Progenitor cell of endocrine pancreas (in vitro differentiated cells): ENCODE results near the gene IFNAR1. TPM values are rescaled to one million over a fixed set of nuclear protein-coding genes. Genes with fewer than 3 reads are reported as not detected.
"Not testable (repeated sequence)": the region's sequence is repeated elsewhere in the genome, so short reads cannot be mapped to it uniquely, and the experiment has no call there.

Experiments used
- DNase-seq: peaks from one replicate; pipeline ENCODE4 v3.0.0; 2021; ENCODE audit warnings: low spot score; ENCODE audit not compliant: unreplicated experiment
- H3K27ac Mint-ChIP-seq: 2 replicates; pipeline ENCODE4 v1.8.0; 2021; ENCODE audit warnings: mild to moderate bottlenecking, moderate library complexity, mixed read lengths
- H3K27me3 Mint-ChIP-seq: 2 replicates; pipeline ENCODE4 v1.8.0; 2021; ENCODE audit warnings: mixed read lengths
- H3K36me3 Mint-ChIP-seq: 2 replicates; pipeline ENCODE4 v1.8.0; 2022; ENCODE audit warnings: mixed read lengths; ENCODE audit not compliant: insufficient read depth
- H3K4me1 Mint-ChIP-seq: 2 replicates; pipeline ENCODE4 v1.8.0; 2021; ENCODE audit warnings: low read depth, mixed read lengths
- H3K4me3 Mint-ChIP-seq: 2 replicates; pipeline ENCODE4 v1.8.0; 2021; ENCODE audit warnings: low read depth, mild to moderate bottlenecking, moderate library complexity, mixed read lengths
- H3K9me3 Mint-ChIP-seq: 2 replicates; pipeline ENCODE4 v1.8.0; 2021; ENCODE audit warnings: low read depth, mixed read lengths
- total RNA-seq: library from RNA; stranded (reverse); gene quantifications from 2 replicates; pipeline ENCODE4 v1.2.1, GENCODE V29; 2021
- TF ChIP-seq, protein P1 (sequence below): fragments of 200-600 bp; sonication (generic); IDR thresholded peaks from one replicate; pipeline ENCODE4 v1.5.0; 2021; ENCODE audit warnings: antibody characterized with exemption, mild to moderate bottlenecking; ENCODE audit not compliant: unreplicated experiment

IFNAR1 gene
- total RNA-seq, 1 donor from 2014 or later: 19.6 TPM

GRCh38 chr21:33359446-33359845, 34.7 kb downstream of the IFNAR1 start:
- Mint-ChIP-seq H3K36me3 (peaks cover 8% of the 10 kb centered on the region), H3K4me3 (no peak overlapping the region), H3K9me3 (no peaks in the 10 kb centered on the region), H3K27ac (no peak overlapping the region), H3K27me3 (no peaks in the 10 kb centered on the region), H3K4me1 (peaks cover 22% of the 10 kb centered on the region)
- no peak for DNase-seq
- TF ChIP-seq, protein P1, sequence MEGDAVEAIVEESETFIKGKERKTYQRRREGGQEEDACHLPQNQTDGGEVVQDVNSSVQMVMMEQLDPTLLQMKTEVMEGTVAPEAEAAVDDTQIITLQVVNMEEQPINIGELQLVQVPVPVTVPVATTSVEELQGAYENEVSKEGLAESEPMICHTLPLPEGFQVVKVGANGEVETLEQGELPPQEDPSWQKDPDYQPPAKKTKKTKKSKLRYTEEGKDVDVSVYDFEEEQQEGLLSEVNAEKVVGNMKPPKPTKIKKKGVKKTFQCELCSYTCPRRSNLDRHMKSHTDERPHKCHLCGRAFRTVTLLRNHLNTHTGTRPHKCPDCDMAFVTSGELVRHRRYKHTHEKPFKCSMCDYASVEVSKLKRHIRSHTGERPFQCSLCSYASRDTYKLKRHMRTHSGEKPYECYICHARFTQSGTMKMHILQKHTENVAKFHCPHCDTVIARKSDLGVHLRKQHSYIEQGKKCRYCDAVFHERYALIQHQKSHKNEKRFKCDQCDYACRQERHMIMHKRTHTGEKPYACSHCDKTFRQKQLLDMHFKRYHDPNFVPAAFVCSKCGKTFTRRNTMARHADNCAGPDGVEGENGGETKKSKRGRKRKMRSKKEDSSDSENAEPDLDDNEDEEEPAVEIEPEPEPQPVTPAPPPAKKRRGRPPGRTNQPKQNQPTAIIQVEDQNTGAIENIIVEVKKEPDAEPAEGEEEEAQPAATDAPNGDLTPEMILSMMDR: no peak

DNA sequence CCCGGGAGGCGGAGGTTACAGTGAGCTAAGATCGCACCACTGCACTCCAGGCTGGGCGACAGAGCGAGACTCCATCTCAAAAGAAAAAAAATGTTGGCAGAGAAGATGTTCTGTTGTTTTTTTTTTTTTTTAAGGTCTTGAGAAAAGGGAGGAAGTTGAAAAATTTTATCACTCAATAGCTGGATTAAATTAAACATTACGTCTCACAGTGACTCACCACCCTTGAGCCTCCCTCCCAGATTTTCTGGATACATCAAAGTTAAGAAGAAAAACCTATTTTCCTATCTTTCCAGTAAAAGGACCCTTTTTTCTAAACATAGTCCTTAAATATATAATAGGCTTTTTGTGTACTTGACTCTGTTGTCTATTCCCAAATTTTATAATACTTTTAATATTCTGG, 35.5 kb downstream of the IFNAR1 start:
- Mint-ChIP-seq H3K27me3 (no peaks in the 10 kb centered on the region), H3K9me3 (no peaks in the 10 kb centered on the region), H3K36me3 (peaks cover 6% of the 10 kb centered on the region), H3K4me1 (peaks cover 22% of the 10 kb centered on the region), H3K27ac (no peak overlapping the region), H3K4me3 (no peak overlapping the region)
- no peak for DNase-seq
- TF ChIP-seq, protein P1: no peak

- peak; percentile 69 for DNase-seq
- Mint-ChIP-seq H3K36me3 (peaks cover 5% of the 10 kb centered on the region), H3K27ac (no peak overlapping the region), H3K27me3 (no peaks in the 10 kb centered on the region), H3K9me3 (no peaks in the 10 kb centered on the region), H3K4me3 (peak overlapping the region; percentile 3), H3K4me1 (peaks cover 22% of the 10 kb centered on the region)
- TF ChIP-seq, protein P1: peak; percentile 89
Measured at GRCh38 chr21:33360881-33361602, 36.3 kb downstream of the IFNAR1 start.

DNA sequence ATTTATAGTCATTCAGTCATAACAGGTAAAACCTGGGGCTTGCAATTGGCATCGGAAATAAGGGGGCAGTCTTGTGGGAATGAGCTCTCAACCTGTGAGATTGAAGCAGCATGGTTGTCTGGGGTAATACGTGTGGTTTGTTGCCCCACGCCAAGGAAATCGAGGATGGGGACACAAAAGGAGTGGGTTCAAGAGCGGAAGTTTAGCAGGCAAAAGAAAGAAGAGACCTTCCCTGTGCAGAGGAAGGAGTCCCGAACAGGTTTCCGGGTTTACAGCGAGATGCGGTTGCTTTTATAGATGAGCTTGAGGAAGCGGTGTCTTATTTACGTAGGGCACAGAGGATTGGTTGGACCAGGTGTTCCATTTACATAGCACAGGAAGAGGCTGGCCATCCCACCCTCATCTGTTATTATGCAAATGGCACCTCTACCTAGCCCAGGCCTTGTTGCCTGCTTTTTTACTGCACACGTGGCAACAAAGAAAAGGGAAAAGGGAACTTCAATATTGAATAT, 37.3 kb downstream of the IFNAR1 start:
- Mint-ChIP-seq H3K4me1 (peaks cover 22% of the 10 kb centered on the region), H3K27me3 (no peaks in the 10 kb centered on the region), H3K9me3 (peaks cover 6% of the 10 kb centered on the region), H3K36me3 (no peaks in the 10 kb centered on the region), H3K4me3 (peak overlapping the region; percentile 9), H3K27ac (peak overlapping the region; percentile 81)
- DNase-seq: no peak
- TF ChIP-seq, protein P1: no peak

GRCh38 chr21:33363911-33364609, 39.3 kb downstream of the IFNAR1 start:
- Mint-ChIP-seq H3K9me3 (peaks cover 14% of the 10 kb centered on the region), H3K4me1 (peaks cover 19% of the 10 kb centered on the region)
- not testable (repeated sequence) for H3K36me3 Mint-ChIP-seq, DNase-seq, H3K27me3 Mint-ChIP-seq, H3K27ac Mint-ChIP-seq, H3K4me3 Mint-ChIP-seq
